Neural crest cell (in vitro differentiated cells): ENCODE results near the gene NME1. TPM values are rescaled to one million over a fixed set of nuclear protein-coding genes. Genes with fewer than 3 reads are reported as not detected.

Experiments used
- DNase-seq: peaks from one replicate; pipeline ENCODE4 v3.0.0; 2021; ENCODE audit warnings: low read depth, mixed read lengths, low spot score
- H3K27ac Mint-ChIP-seq: one replicate; pipeline ENCODE4 v1.8.0; 2021; ENCODE audit warnings: mild to moderate bottlenecking, mixed read lengths; ENCODE audit not compliant: unreplicated experiment
- H3K27me3 Mint-ChIP-seq: 2 replicates; pipeline ENCODE4 v1.8.0; 2021; ENCODE audit warnings: low read depth, mild to moderate bottlenecking, mixed read lengths
- H3K36me3 Mint-ChIP-seq: 2 replicates; pipeline ENCODE4 v1.8.0; 2021; ENCODE audit warnings: low read depth, mild to moderate bottlenecking, mixed read lengths
- H3K4me1 Mint-ChIP-seq: 2 replicates; pipeline ENCODE4 v1.8.0; 2021; ENCODE audit warnings: mixed read lengths
- H3K4me3 Mint-ChIP-seq: one replicate; pipeline ENCODE4 v1.8.0; 2021; ENCODE audit warnings: mild to moderate bottlenecking, mixed read lengths
- H3K9me3 Mint-ChIP-seq: 2 replicates; pipeline ENCODE4 v1.8.0; 2021; ENCODE audit warnings: mixed read lengths
- CTCF ChIP-seq: fragments of 200-600 bp; sonication (generic); conservative IDR thresholded peaks from 2 replicates; pipeline ENCODE4 v1.5.0; 2021; ENCODE audit warnings: antibody characterized with exemption, mild to moderate bottlenecking
- total RNA-seq: library from RNA; stranded (reverse); gene quantifications from 2 replicates; pipeline ENCODE4 v1.2.1, GENCODE V29; 2021

Gene NME1
- total RNA-seq, 1 donor from 2014 or later: 322 TPM

GRCh38 chr17:51142597-51142996, 10.8 kb upstream of the NME1 start:
- no peak for DNase-seq
- Mint-ChIP-seq H3K36me3 (no peaks in the 10 kb centered on the region), H3K4me3 (no peak overlapping the region), H3K4me1 (peaks cover 14% of the 10 kb centered on the region), H3K27me3 (no peaks in the 10 kb centered on the region), H3K9me3 (no peaks in the 10 kb centered on the region), H3K27ac (no peak overlapping the region)
- no peak for TF ChIP-seq CTCF

- TF ChIP-seq CTCF: no peak
- Mint-ChIP-seq H3K4me1 (peaks cover 14% of the 10 kb centered on the region), H3K27ac (no peak overlapping the region), H3K36me3 (no peaks in the 10 kb centered on the region), H3K27me3 (no peaks in the 10 kb centered on the region), H3K9me3 (no peaks in the 10 kb centered on the region), H3K4me3 (no peak overlapping the region)
- no peak for DNase-seq
Observed at GRCh38 chr17:51144266-51145022, 8.9 kb upstream of the NME1 start.

GRCh38 chr17:51147650-51148049, 5.7 kb upstream of the NME1 start:
- TF ChIP-seq CTCF: no peak
- H3K4me1 Mint-ChIP-seq: peaks cover 14% of the 10 kb centered on the region
- H3K27me3 Mint-ChIP-seq: no peaks in the 10 kb centered on the region
- H3K4me3 Mint-ChIP-seq: no peak overlapping the region
- DNase-seq: no peak
- no peaks in the 10 kb centered on the region for H3K9me3 Mint-ChIP-seq
- H3K36me3 Mint-ChIP-seq: no peaks in the 10 kb centered on the region
- H3K27ac Mint-ChIP-seq: no peak overlapping the region

- H3K27ac Mint-ChIP-seq: no peak overlapping the region
- H3K4me3 Mint-ChIP-seq: no peak overlapping the region
- H3K9me3 Mint-ChIP-seq: no peaks in the 10 kb centered on the region
- H3K36me3 Mint-ChIP-seq: no peaks in the 10 kb centered on the region
- no peak for TF ChIP-seq CTCF
- DNase-seq: no peak
- peaks cover 13% of the 10 kb centered on the region for H3K4me1 Mint-ChIP-seq
- no peaks in the 10 kb centered on the region for H3K27me3 Mint-ChIP-seq
Observed at GRCh38 chr17:51149163-51149562, 4.2 kb upstream of the NME1 start.

- Mint-ChIP-seq H3K36me3 (no peaks in the 10 kb centered on the region), H3K4me3 (no peak overlapping the region), H3K4me1 (peaks cover 10% of the 10 kb centered on the region), H3K9me3 (no peaks in the 10 kb centered on the region), H3K27ac (no peak overlapping the region), H3K27me3 (no peaks in the 10 kb centered on the region)
- TF ChIP-seq CTCF: no peak
- no peak for DNase-seq
Observed at GRCh38 chr17:51150932-51151331, 2.4 kb upstream of the NME1 start.
